ENCODE measurements around the gene TMA7B.

DNA sequence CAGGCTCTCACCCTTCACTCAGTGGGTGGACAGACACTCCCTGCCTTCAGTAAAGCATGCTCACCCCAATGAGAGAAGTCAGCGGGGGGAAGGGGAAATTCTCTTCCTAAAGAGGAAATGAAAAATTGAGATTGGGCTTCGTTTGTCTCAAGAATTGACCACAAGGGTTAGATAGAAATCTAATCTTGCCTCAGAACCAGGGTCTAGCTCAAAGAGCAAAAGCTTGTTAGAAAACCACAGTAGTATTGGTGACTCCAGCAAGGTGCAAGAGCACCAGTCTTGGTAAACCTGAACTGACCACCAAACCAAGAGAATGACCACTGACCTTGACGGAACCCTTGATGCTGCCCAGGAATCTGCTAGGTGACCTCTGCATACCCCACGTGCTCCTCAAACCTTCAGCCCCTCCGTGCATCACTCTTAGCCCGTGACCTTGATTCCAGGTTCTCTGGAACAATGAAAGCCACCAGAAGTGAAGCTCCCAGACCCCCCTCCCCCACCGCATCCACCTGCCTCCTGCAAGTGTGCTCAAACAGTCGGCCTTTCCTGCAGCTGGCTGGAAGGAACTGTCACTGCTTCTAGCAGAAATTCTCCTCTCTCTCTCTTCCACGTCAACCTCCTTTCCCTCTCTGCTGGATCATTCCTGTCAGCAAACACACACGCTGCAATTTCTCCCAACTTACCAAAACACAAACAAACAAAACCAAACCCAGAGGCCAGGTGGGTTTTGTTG, 3.1 kb upstream of the TMA7B start:
- TF ChIP-seq, protein P1, sequence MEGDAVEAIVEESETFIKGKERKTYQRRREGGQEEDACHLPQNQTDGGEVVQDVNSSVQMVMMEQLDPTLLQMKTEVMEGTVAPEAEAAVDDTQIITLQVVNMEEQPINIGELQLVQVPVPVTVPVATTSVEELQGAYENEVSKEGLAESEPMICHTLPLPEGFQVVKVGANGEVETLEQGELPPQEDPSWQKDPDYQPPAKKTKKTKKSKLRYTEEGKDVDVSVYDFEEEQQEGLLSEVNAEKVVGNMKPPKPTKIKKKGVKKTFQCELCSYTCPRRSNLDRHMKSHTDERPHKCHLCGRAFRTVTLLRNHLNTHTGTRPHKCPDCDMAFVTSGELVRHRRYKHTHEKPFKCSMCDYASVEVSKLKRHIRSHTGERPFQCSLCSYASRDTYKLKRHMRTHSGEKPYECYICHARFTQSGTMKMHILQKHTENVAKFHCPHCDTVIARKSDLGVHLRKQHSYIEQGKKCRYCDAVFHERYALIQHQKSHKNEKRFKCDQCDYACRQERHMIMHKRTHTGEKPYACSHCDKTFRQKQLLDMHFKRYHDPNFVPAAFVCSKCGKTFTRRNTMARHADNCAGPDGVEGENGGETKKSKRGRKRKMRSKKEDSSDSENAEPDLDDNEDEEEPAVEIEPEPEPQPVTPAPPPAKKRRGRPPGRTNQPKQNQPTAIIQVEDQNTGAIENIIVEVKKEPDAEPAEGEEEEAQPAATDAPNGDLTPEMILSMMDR (IDR thresholded peaks at IDR 0.05) = no peak
- no peak for TF ChIP-seq ZFX (IDR thresholded peaks at IDR 0.05; ENCODE audit: borderline replicate concordance)
